HG03064 (cell line): ENCODE results near the gene MRPS30.
"Not testable (repeated sequence)": the region's sequence is repeated elsewhere in the genome, so short reads cannot be mapped to it uniquely, and the experiment has no call there.

ENCODE experiments used
- ATAC-seq: cut with Tn5 transposase; IDR thresholded peaks from one replicate; pipeline ENCODE4 v1.9.1; 2021; ENCODE audit warnings: low read depth; ENCODE audit not compliant: unreplicated experiment

The MRPS30 gene

GRCh38 chr5:44808435-44809214 lies at the start of gene MRPS30:
TSS of gene MRPS30 (plus strand) at chr5:44808947. CDS start at chr5:44808963, 16 bp downstream.
- peak; percentile 97 for ATAC-seq

- ATAC-seq: no peak
These were observed 39.4 kb upstream of the MRPS30 start for GRCh38 chr5:44769200-44769876.

DNA sequence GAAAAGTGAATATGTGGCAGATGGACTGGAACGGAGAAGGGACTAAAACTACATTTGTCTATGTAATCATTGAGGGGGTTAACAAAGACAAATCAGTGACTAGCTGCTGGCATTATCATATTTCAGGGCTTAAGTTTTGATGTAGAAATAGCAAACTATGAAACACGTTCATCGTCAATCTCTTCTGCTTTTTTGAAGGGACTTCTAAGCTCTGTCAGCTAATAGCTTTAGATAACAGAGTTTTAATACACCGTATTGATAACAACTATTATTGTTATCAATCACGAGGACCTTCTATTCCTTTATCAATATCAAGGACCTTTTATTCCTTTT lies 38.9 kb upstream of the MRPS30 start:
- no peak for ATAC-seq

DNA sequence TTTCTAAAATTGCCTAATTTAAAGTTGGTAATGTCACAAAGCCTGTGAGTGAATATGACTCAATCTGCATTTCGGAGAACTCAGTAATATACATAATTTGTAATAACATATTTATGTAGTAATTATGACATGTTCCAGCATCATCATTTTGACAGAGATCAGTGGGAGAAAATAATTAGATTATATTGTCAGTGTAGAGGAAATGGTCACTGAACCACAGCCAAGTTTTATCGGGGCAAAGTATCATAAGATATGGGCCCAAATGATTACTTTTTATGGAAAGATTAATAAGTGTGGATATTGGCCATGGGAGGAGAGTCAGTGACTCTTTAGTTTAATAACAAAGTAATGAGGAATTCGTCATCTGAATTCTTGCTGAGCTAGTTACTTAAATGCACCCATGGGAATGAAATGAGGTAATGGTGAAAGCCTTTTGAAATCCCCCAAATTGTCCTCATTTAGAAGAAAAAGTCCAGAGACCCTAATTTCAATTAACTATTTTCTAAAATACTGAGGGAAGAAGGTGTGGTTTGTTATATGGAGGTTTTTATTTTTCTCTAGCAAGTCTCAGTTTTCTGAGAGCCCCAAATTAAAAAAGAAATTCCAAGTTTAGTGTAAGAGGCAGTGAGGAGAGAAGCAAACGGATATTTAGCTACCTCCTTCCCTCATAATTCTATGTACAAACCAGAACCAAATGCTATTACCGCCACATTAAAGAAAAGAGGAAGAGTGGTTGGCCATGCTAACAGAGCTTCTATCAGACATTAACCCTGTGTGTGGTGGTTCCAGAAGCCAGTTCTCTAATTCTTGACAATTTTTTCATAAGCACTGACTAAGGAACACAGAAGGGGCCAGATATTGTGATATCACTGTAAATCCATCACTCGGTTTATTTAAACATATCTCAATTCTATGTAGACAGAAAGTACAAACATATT lies 37.7 kb upstream of the MRPS30 start:
- no peak for ATAC-seq

- not testable (repeated sequence) for ATAC-seq
These were observed 36.4 kb upstream of the MRPS30 start for GRCh38 chr5:44772397-44772796.

DNA sequence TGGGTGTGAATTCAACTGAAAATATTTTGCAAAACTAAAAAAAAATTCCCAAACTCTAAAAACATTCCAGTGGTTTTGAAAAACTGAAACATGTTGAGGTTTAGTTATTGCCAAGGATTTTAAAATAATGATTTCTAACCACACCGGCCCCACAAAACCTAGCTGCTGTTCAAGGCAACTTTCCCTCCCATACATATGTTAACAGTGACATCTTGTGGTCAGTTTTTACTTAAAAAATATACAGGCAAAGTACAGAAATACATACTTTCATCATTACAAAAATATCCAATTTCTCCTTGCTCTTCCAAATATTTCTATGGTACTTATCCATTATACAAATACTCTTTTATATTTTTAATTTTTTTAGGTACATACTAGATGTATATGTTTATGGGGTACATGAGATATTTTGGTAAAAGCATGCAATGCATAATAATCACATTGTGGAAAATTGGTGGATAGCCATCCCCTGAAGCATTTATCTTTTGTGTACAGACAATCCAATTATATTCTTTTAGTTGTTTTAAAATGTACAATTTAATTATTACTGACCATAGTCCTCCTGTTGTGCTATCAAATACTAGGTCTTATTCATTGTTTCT lies 34.4 kb upstream of the MRPS30 start:
- ATAC-seq: peak; percentile 66

DNA sequence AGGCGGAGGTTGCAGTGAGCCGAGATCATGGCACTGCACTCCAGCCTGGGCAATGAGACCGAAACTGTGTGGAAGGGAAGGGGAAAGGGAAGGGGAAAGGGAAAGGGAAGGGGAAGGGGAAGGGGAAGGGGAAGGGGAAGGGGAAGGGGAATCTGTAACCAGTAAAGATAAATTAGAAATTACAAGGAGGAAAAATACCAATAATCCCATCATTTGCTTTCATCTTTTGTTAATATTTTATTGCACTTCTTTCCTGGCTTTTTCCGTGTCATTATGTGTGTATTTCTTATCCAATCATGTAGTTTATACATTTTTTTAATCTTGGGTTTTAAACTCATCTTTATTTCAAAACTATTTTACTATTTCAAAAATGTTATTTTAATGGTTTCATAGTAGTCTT lies 29.6 kb upstream of the MRPS30 start:
- no peak for ATAC-seq

DNA sequence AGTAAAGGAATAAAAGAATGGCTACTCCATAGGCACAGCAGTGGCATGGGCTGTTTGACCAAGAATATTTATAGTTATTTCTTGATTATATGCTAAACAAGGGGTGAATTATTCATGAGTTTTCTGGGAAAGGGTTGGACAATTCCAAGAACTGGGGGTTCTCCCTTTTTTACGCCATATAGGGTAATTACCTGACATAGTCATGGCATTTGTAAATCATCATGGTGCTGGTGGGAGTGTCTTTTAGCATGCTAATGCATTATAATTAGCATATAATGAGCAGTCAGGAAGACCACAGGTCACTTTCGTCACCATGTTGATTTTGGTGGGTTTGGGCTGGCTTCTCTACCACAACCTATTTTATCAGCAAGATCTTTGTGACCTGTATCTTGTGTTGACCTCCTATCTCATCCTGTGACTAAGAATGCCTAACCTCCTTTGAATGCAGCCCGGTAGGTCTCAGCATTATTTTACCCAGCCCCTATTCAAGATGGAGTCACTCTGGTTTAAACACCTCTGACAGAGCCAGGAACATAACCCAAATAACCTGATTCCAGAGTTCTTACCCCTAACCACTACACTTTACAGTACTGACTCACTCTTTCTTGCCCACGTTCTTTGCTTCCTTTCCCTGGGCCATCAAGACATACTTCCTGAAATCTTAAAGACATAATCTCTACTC lies 25.0 kb upstream of the MRPS30 start:
- no peak for ATAC-seq

DNA sequence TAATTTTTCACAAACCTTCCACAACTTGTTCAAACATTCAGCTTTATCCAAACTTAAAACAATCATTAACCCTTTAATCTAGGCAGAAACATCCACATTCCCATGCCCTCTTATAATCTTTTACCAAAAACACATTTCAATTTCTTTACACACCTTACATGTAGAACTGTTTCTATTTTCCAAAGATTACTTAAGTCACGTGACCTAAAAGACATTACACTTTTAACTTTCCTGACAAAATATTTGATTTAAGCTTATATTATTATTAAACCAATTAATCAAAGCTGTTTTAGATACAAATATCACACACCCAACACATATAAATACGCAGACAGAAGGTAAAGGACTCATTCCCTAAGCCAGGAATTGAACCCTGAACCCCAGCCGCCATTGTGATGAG lies 21.0 kb upstream of the MRPS30 start:
- ATAC-seq: no peak

DNA sequence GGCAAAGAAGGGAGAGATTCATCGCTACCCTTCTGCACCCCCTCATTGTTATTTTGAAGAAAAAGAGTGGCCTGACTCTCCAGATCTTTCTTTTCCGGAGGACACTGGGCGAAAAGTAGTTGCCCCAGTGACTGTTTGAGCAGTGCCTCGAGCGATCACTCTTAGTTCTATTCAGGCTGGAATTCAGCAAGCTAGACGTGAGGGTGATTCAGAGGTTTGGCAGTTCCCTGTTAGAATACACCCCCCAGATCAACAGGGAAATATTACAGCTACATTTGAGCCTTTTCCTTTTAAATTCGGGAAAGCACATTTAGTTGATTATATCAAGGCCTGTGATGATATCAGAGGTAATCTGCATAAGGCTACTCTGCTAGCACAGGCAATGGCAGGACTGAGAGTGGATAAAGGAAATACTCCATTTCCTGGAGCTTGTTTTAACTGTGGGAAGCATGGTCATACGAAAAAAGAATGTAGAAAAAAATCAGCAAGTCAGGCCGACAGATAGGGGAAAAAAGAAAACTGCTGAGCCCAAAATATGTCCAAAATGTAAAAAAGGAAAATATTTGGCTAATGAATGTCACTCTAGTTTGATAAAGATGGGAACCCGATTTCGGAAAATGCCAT lies 19.3 kb upstream of the MRPS30 start:
- not testable (repeated sequence) for ATAC-seq

DNA sequence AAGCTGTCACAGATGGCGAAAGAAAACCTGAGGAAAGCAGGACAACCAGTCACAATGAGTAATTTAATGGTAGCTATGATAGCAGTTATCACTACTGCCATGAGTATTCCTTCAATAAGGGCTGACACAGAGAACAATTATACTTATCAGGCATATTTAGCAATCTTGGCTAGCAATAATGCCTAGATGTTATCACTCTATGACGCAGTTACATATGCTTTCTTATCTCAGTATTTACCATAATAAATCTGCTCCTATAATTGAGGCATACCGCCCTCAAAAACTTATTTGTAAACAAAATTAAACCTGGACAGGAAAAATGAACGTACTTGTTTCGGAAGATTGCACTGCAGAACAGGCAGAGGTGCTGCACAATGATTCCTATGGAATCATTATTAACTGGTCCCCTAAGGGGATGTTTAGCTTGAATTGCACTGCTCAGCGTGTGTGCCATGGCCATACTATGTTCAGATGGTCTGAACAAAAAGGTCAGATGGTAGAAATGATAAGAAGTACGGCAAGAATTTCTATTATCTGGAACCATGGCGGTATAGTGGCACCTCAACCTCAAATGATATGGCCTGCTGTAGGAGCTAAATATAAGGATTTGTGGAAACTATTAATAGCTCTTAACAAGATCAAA lies 16.6 kb upstream of the MRPS30 start:
- not testable (repeated sequence) for ATAC-seq

GRCh38 chr5:44794371-44794770 lies 14.4 kb upstream of the MRPS30 start:
- ATAC-seq: no peak

- ATAC-seq: no peak
These were observed 13.3 kb upstream of the MRPS30 start for GRCh38 chr5:44795496-44795895.

DNA sequence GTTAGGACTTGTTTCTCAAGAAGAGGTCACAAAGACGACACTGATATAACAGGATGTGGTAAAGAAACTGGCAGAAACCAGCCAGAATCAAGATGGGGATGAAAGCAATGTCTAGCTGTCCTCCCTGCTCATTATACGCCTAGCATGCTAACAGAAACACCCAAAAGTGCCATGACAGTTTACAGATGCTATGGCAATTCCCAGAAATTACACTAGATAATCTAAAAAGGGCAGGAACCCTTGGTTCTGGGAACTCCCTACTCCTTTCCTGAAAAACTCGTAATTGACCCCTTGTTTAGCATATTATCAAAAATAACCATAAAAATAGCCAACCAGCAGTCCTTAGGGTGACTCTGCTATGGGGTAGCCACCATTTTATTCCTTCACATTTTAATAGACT lies 10.9 kb upstream of the MRPS30 start:
- ATAC-seq: no peak

DNA sequence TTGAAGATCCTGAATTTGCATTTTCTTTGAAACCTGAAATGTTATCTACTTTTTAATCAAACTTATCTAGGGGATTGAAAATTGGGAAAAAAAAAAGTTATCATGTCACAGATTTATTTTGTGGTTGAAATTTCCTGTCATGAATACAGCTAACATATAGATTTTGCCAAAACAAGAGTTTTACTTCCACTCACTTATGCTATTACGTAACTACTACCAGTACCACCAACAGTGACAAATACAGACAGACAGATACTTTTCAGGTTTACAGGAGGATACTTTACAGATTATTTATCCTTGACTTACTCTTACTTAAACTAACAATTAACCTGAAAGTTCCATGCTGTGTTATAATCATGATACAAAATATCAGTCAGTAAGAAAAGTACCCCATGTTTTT lies 6.8 kb upstream of the MRPS30 start:
- no peak for ATAC-seq

DNA sequence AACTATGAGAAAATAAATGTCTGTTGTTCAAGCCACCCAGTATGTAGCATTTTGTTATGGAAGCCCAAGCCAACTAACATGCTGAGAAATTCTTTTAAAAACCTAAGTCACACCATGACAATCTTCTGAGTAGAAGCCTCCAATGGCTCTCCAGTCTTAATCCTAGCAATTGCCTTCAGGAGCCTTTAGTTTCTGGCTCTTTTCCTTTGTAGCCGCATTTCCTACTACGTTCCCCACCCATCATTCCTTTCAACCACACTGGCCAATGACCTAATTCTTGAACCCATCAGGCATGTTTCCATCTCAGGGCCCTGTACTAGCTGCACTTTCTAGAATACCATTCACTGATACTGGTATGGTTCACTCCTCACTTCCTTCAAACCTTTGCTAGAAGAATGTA lies 2.1 kb upstream of the MRPS30 start:
- ATAC-seq: no peak

DNA sequence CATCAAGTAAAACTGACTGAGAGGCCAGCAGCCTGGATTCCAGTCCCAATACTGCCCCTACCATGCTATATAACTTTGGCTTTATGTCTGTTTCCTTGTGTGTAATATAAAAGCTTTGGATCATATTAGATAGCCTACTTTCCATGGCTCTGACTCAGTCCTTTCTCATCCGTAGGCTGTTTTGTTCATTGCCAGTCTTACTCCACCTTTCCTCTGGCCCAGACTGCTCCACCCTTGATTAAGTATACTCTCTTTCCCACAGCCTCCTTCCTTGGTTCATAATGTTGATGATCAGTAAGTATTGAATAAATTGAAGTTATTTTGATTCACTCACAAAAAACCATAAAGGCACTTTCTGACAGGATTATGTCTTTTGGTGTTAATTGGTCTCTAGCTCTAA lies 1.5 kb upstream of the MRPS30 start:
- ATAC-seq: no peak

DNA sequence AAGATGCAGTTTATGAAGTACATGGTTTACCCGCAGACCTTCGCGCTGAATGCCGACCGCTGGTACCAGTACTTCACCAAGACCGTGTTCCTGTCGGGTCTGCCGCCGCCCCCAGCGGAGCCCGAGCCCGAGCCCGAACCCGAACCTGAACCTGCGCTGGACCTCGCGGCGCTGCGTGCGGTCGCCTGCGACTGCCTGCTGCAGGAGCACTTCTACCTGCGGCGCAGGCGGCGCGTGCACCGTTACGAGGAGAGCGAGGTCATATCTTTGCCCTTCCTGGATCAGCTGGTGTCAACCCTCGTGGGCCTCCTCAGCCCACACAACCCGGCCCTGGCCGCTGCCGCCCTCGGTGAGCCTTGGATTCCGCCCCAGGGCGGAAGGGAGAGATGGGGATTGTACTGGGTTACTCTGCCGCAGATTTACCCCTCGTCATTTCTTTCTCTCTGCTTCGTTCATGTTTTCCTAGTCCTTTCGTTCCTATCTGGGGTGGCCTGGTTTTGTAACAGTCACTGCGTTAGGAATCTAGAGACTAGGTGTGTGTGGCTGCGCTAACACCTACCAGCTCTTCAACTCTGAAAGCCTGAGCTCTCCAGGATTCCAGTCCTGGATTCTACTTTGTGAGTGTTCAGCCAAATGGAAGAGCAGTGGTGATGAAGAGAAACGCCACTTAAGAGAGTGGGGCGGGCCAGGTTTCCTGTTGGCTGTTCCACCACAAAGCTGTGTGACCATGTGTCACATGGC lies 638 bp downstream of the MRPS30 start:
- ATAC-seq: peak; percentile 50
